H1 (cell line): ENCODE data around the gene TUBGCP2. TPM values are rescaled to one million over a fixed set of nuclear protein-coding genes. Genes with fewer than 3 reads are reported as not detected.

Experiments
- CBX8 ChIP-seq: fragments of 300-800, 300-1000 bp; sonication (generic); IDR thresholded peaks from 2 replicates; pipeline ENCODE4 v1.7.1; 2016; ENCODE audit warnings: low read depth, low read length, borderline replicate concordance
- EP300 ChIP-seq, 2 experiments: IDR thresholded peaks; 1 replicate in 1 of 2; 2 replicates in 1 of 2; pipeline ENCODE4 v1.6.1; 2011 to 2012; ENCODE audit warnings: low read depth in 2 of 2, low read length in 2 of 2, mild to moderate bottlenecking in 2 of 2, borderline replicate concordance in 1 of 2, inconsistent platforms in 1 of 2, moderate library complexity in 1 of 2
- FOSL1 ChIP-seq: IDR thresholded peaks from 2 replicates; pipeline ENCODE4 v1.6.1; 2011; ENCODE audit warnings: mild to moderate bottlenecking, low read depth, low read length, moderate library complexity; ENCODE audit not compliant: insufficient read depth
- HDAC2 ChIP-seq, 2 experiments: fragments of 300-600 bp in 1 of 2; sonication (generic) in 1 of 2; IDR thresholded peaks; 2 replicates each; pipeline ENCODE4 v1.6.1; 2011 to 2012; ENCODE audit warnings: low read depth in 2 of 2, low read length in 2 of 2, mild to moderate bottlenecking in 2 of 2, moderate library complexity in 2 of 2, borderline replicate concordance in 1 of 2, inconsistent platforms in 1 of 2
- JUND ChIP-seq: IDR thresholded peaks from 2 replicates; pipeline ENCODE4 v1.6.1; 2011; ENCODE audit warnings: mild to moderate bottlenecking, improper control_type of control experiment, low read length
- polyA plus RNA-seq, 7 experiments: library from polyadenylated mRNA; depleted of rRNA in 3 of 7; stranded (reverse) in 5 of 7; unstranded in 2 of 7; fragments of >200 nt in 5 of 7; fragments of 200-250 nt in 2 of 7; gene quantifications; 1 replicate in 5 of 7; 2 replicates in 1 of 7; 4 replicates in 1 of 7; pipeline versions ENCODE4 v1.2.1 to v1.2.3, GENCODE V29; 2011 to 2013; ENCODE audit warnings: missing spikeins in 2 of 7, mixed read lengths in 2 of 7
- total RNA-seq: library from RNA; stranded (reverse); fragmentation: NEBNext Ultra II Directional; extraction: Animal tissue kit (Norgen Biotek cat#: 25700); gene quantifications from 2 replicates; pipeline ENCODE4 v1.2.1, GENCODE V29; 2021

TUBGCP2 gene
- total and polyA plus RNA-seq, 2 of the 8 experiments (the other 6 are each of a cell fraction or from before 2014, with no cell fraction given), result 34.9 to 51.9 TPM

DNA sequence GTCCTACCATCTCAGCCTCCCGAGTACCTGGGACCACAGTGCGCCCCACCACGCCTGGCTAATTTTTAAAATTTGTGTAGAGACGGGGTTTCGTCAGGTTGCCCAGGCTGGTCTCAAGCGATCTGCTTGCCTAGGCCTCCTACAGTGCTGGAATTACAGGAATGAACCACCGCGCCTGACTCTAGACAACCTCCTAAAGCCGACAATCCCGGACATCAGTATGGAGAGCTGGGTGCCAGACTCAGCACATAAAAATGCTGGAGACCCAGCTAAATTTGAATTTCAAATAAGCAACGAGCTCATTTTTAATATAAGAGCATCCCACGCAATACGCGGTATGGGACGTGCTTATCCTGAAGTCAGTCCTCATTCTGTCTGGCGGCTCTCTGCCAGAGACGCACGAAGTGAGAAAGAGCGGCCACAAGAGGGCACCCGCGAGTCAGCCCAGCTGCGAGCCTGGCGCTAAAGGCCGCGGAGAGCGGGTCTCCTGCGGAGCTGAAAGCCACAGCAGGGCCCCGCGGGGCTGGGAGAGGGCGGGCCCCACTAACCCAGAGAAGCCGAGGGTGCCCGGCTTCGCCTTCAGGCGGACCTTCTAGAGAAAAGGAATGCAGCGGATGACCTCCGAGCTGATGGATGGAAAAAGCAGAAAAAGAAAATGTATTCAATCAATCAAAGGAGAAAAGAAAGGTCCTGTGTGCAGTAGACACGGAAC, 21.0 kb upstream of the TUBGCP2 start (continued):
- TF ChIP-seq HDAC2 (IDR thresholded peaks at IDR 0.05; ENCODE audit: borderline replicate concordance in 1 of 2, low read depth in 2 of 2, low read length in 2 of 2) (no peak), CBX8 (no peak), FOSL1 (no peak), JUND (no peak), EP300 (IDR thresholded peaks at IDR 0.05; ENCODE audit: borderline replicate concordance in 1 of 2, low read depth in 2 of 2, low read length in 2 of 2) (no peak)
